ENCODE measurements around the gene ZPBP2.

Gene ZPBP2

DNA sequence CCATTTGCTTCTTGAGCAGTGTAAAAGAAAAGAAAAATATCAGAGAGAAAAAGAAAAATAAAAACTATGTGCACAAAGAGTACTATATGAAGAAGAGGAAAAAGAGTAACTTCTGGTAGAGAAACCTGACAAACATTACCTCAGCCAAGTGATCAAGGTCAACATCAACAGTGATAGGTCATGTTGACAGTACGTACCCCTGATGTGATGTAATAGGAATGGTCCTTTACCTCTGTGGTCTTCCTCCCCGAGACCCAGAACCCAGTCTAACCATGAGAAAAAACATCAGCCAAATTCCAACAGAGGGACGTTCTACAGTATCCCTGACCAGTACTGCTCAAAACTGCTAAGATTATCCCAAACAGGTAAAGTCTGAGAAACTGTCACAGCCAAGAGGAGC lies 46.0 kb downstream of the ZPBP2 start:
- no peak for DNase-seq (ENCODE audit: low spot score)

- DNase-seq (ENCODE audit: low spot score), result no peak
These were observed 47.6 kb downstream of the ZPBP2 start for GRCh38 chr17:39915559-39915958.

GRCh38 chr17:39916918-39917317 lies 48.9 kb downstream of the ZPBP2 start:
- DNase-seq (ENCODE audit: low spot score), result no peak

DNA sequence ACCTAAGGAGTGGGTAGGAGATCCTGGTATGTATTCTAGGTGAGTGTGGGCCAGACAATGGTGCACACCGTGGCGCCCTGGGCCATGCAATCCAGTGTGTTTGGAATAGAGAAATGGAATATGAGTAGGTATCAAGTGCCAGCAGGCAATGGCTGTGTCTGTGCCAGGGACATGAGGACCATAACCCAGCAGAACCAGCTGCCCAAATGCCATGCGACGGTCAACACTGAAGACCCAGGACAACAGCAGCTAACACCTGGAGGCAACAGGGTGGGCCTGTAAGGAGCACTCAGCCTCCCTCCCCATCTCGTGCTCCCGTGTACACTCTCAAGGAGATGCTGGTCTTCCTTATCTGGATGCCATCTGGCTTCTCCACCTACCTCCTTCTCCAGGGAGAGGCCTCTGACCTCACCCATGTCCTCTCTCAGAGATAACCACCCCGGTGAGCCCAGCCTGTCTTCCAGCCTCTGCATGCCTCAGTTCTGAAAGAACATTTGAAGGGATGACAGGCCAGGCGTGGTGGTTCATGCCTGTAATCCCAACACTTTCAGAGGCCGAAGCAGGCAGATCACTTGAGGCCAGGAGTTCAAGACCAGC lies 51.2 kb downstream of the ZPBP2 start:
- DNase-seq (ENCODE audit: low spot score), result no peak

GRCh38 chr17:39920218-39921210 lies 52.5 kb downstream of the ZPBP2 start:
- DNase-seq (ENCODE audit: low spot score), result peak; percentile 48

DNA sequence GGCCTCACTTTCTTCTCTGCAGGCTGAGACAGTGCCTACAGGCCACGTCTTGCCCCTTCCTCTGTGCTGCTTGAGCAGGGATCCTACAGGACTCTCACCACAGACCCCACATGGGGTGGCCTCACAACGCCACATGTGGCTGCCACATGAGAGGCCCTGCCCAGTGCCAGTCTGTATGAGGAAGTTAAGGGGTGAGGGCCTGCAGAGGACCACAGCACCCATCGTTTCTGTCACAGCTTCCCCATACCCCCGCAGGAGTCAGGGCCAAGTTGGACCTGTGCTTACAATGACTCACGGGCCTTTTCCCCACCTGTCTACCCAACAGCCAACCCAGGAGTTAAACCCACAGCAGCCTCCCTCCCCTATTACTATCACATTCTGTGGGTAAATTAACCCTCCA lies 53.3 kb downstream of the ZPBP2 start:
- DNase-seq (ENCODE audit: low spot score), result no peak

DNA sequence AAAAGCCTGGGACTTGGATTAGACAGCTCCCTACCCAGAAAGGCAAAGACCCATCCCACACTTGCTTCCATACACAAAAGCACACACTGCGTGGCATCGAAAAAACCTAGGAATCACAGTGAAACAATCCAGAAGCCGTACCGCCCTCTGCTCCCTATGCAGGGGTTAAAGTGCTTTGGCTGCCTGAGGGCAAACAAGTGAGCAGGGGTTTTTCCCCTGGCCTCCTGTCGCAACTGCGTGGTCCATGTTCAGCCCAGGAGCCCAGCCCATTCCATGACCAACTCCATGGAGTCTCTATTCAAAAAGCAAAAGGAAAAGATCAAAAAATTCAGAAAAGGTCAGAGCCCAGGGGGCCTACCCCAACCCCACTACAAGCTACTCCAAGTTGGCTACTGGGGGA lies 54.0 kb downstream of the ZPBP2 start:
- DNase-seq (ENCODE audit: low spot score), result no peak

DNA sequence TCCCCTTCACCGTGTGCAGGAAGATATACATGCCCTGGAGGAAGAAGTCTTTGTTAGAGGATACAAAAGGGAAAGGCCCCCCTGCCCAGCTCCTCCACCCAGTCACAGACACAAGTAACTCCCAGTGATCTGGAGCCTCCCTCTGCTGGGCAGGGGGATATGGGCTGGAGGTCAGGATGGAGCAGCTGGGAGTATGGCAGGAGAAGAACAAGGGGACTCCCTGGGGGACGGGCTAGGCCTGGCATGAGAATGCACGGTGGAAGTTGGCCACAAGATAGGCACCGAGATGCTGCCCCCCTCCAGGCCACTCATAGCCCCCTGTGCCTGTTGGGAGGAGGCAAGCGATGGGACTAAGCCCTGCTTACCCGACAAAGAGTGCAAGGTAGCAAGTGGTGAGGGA lies 55.2 kb downstream of the ZPBP2 start:
- DNase-seq (ENCODE audit: low spot score), result no peak

DNA sequence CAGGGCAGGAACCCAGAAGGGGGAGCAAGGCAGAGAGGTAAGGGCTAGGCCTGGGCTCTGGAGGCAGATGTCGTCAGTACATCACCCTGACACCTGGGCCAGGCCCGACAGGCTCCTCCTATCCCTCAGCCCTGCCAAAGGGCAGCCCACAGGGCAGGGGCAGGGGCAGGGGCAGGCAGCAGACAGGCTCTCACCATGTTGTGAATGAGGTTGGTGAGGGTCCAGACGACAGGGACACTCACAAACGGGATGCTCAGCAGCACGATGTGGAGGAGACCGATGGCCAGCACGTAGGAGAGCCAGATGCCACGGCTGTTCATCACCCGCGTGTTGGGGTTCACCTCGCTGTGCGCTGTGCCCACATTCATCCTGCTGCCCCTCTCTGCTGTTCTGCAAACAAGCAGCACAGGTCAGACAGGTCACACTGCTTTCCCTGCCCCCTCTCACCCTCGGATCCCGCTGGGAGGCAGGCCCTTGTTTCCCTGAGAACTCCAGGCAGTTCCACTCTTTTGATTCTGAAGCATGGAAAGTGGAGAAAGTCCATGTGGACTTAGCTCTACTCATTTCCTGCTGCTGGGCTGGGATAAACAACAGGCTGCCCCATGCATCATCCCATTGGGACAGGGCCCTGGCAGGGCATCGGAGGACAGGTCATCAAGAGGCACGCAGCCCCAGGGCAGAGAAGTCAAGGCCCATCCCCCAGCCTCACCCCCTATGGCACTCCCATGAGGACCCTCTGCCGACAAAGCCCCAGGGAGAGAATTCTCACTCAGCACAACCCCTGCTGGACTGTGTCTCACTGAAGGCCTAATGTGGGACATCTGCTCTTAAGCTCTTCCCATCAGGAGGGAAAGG lies 56.1 kb downstream of the ZPBP2 start:
- DNase-seq (ENCODE audit: low spot score), result no peak

- no peak for DNase-seq (ENCODE audit: low spot score)
These were observed 56.7 kb downstream of the ZPBP2 start for GRCh38 chr17:39924691-39925055.

- no peak for DNase-seq (ENCODE audit: low spot score)
These were observed 57.5 kb downstream of the ZPBP2 start for GRCh38 chr17:39925282-39926134.

GRCh38 chr17:39926135-39926587 lies 58.2 kb downstream of the ZPBP2 start:
- DNase-seq (ENCODE audit: low spot score), result no peak

DNA sequence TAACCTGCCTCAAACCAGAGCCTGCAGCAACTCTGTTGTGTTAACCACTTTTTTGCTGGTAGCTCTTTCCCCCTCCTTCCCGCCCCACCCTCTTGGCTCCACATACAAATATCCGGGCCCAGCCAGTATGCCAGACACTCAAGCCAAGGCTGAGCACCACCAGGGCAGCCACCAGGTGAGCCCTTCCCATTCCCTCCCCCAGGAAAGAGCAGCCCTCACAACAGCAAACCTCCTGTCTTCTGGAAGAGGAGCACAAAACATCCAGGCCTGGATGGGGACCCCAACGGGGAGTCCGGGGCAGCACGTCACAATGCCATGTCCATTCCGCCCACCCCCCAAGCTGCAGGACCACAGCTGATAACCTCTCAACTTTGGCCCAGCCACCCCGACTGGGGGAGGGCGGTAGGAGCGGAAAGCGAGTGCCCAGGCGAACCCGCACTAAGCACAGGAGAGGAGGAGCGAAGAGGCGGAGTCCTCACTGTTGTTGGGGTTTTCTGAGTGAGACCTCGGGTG lies 58.6 kb downstream of the ZPBP2 start:
- peak; percentile 67 for DNase-seq (ENCODE audit: low spot score)
